ENCODE measurements around the gene PARD3B.

The PARD3B gene

GRCh38 chr2:205501826-205502225 lies 956.6 kb downstream of the PARD3B start:
- intact Hi-C loops (cut with DNase I) = no loop called here
- DNase-seq = no peak

GRCh38 chr2:205505371-205505770 lies 960.1 kb downstream of the PARD3B start:
- intact Hi-C loops (cut with DNase I) = no loop called here
- no peak for DNase-seq

GRCh38 chr2:205509655-205510054 lies 964.4 kb downstream of the PARD3B start:
- intact Hi-C loops (cut with DNase I) = no loop called here

GRCh38 chr2:205510345-205510744 lies 965.1 kb downstream of the PARD3B start:
- no peak for DNase-seq
- intact Hi-C loops (cut with DNase I) = no loop called here

More at GRCh38 chr2:205509655-205510054, 964.4 kb downstream of the PARD3B start:
- DNase-seq = no peak

- no peak for DNase-seq
- intact Hi-C loops (cut with DNase I) = no loop called here
Observed at GRCh38 chr2:205511221-205511620, 965.9 kb downstream of the PARD3B start.

- DNase-seq = no peak
- intact Hi-C loops (cut with DNase I) = no loop called here
Observed at GRCh38 chr2:205511641-205512040, 966.4 kb downstream of the PARD3B start.

GRCh38 chr2:205520311-205520710 lies 975.0 kb downstream of the PARD3B start:
- intact Hi-C loops (cut with DNase I) = no loop called here
- DNase-seq = no peak

- DNase-seq = no peak
- intact Hi-C loops (cut with DNase I) = no loop called here
Observed at GRCh38 chr2:205524656-205525055, 979.4 kb downstream of the PARD3B start.

GRCh38 chr2:205527801-205528200 lies 982.5 kb downstream of the PARD3B start:
- intact Hi-C loops (cut with DNase I) = no loop called here
- no peak for DNase-seq

GRCh38 chr2:205531072-205531471 lies 985.8 kb downstream of the PARD3B start:
- intact Hi-C loops (cut with DNase I) = no loop called here
- DNase-seq = no peak

- DNase-seq = no peak
- intact Hi-C loops (cut with DNase I) = no loop called here
Observed at GRCh38 chr2:205531489-205532148, 986.3 kb downstream of the PARD3B start.

GRCh38 chr2:205535001-205535400 lies 989.7 kb downstream of the PARD3B start:
- intact Hi-C loops (cut with DNase I) = no loop called here
- no peak for DNase-seq

- intact Hi-C loops (cut with DNase I) = no loop called here
- no peak for DNase-seq
Observed at GRCh38 chr2:205539603-205540002, 994.3 kb downstream of the PARD3B start.

GRCh38 chr2:205540036-205540435 lies 994.8 kb downstream of the PARD3B start:
- no peak for DNase-seq
- intact Hi-C loops (cut with DNase I) = no loop called here

GRCh38 chr2:205543262-205543843 lies 998.1 kb downstream of the PARD3B start:
- DNase-seq = no peak
- intact Hi-C loops (cut with DNase I) = no loop called here

GRCh38 chr2:205543937-205544702 lies 998.8 kb downstream of the PARD3B start:
- no peak for DNase-seq
- intact Hi-C loops (cut with DNase I) = no loop called here

- intact Hi-C loops (cut with DNase I) = no loop called here
- DNase-seq = no peak
Observed at GRCh38 chr2:205545971-205546816, 1000.9 kb downstream of the PARD3B start.

GRCh38 chr2:205555566-205556230 lies 1010.4 kb downstream of the PARD3B start:
- intact Hi-C loops (cut with DNase I) = no loop called here
- no peak for DNase-seq

GRCh38 chr2:205556357-205556756 lies 1011.1 kb downstream of the PARD3B start:
- no peak for DNase-seq
- intact Hi-C loops (cut with DNase I) = no loop called here

Data from head of caudate nucleus (tissue), 42 donors.